HepG2 (cell line): ENCODE results near the gene EWSR1. TPM values are rescaled to one million over a fixed set of nuclear protein-coding genes. Genes with fewer than 3 reads are reported as not detected.
A peak's percentile ranks its signal among the peaks of the same experiment; 100 is the strongest.

Experiments
- ATAC-seq: fragments of 200-7000 bp; cut with Tn5 transposase; 3 replicates; pipeline ENCODE4 v1.9.1; 2020; ENCODE audit warnings: mild to moderate bottlenecking, moderate library complexity
- BruUV-seq: library from RNA; stranded (reverse); fragments of 400-500 nt; replicated peaks from 2 replicates; lab custom pipeline; 2021; lab: Mats Ljungman, UMichigan
- CTCF ChIA-PET: fragments of 300-600 bp; formaldehyde crosslinking; extraction: SDS; loops from one replicate; lab custom pipeline; 2021; ENCODE audit warnings: low total read pairs, inconsistent platforms, low intra/inter-chr PET ratio; lab: Yijun Ruan, JAX
- POLR2A ChIA-PET: fragments of 350-600 bp; sonication (Branson Sonifier 250); formaldehyde crosslinking; loops from one replicate; lab custom pipeline; 2020; ENCODE audit warnings: antibody characterized with exemption, inconsistent platforms; lab: Yijun Ruan, JAX
- DNase-seq: peaks from one replicate; pipeline ENCODE4 v3.0.0-alpha.2; 2015; ENCODE audit warnings: low spot score
- FAIRE-seq: peaks from 3 replicates; lab custom pipeline; 2011; peaks lifted over from hg19 to GRCh38; lab: Jason Lieb, UNC
- H2AFZ ChIP-seq: one replicate; pipeline ENCODE4 v1.6.1; 2011; ENCODE audit warnings: low read length, inconsistent platforms
- H3K27ac ChIP-seq: fragments of 300-600 bp; 3 replicates; pipeline ENCODE4 v1.8.0; 2011; ENCODE audit warnings: mixed run types, mild to moderate bottlenecking, mixed read lengths, low read length, inconsistent platforms; ENCODE audit not compliant: insufficient read depth; ENCODE audit errors: extremely low read length
- H3K27me3 ChIP-seq, 2 experiments: fragments of 200-600 bp in 1 of 2; 2 replicates in 1 of 2; 3 replicates in 1 of 2; pipeline versions ENCODE4 v1.6.0 to v1.8.0; 2011; ENCODE audit warnings: low read length in 2 of 2, mild to moderate bottlenecking in 2 of 2, moderate library complexity in 2 of 2, inconsistent platforms in 1 of 2; ENCODE audit not compliant: insufficient read depth in 2 of 2, control insufficient read depth in 1 of 2
- H3K36me3 ChIP-seq, 2 experiments: fragments of 200-600 bp in 1 of 2; replicated peaks in 1 of 2; 2 replicates in 1 of 2; 3 replicates in 1 of 2; pipeline versions ENCODE4 v1.5.1 to v1.8.0; 2011; ENCODE audit warnings: low read length in 2 of 2, inconsistent platforms in 1 of 2; ENCODE audit not compliant: insufficient read depth in 2 of 2, control insufficient read depth in 1 of 2
- H3K4me1 ChIP-seq: 2 replicates; pipeline ENCODE4 v1.5.1; 2012; ENCODE audit warnings: low read length, inconsistent platforms; ENCODE audit not compliant: insufficient read depth
- H3K4me2 ChIP-seq: 2 replicates; pipeline ENCODE4 v1.6.0; 2011; ENCODE audit warnings: low read depth, low read length, inconsistent platforms
- H3K4me3 ChIP-seq, 3 experiments: fragments of 200-600 bp in 1 of 3; sonication (generic), shearing (Covaris generic) in 1 of 3; replicated peaks in 1 of 3; 2 replicates each; pipeline ENCODE4 v1.5.1; 2011 to 2016; ENCODE audit warnings: low read length in 3 of 3, inconsistent platforms in 2 of 3, low read depth in 2 of 3, mild to moderate bottlenecking in 2 of 3, control low read depth in 1 of 3, mixed read lengths in 1 of 3; ENCODE audit not compliant: insufficient read depth in 1 of 3
- H3K79me2 ChIP-seq: one replicate; pipeline ENCODE4 v1.6.1; 2011; ENCODE audit warnings: low read length, inconsistent platforms; ENCODE audit not compliant: insufficient read depth
- H3K9ac ChIP-seq: 2 replicates; pipeline ENCODE4 v1.6.0; 2011; ENCODE audit warnings: mild to moderate bottlenecking, low read depth, low read length, inconsistent platforms; ENCODE audit not compliant: insufficient read depth
- H3K9me3 ChIP-seq: 2 replicates; pipeline ENCODE4 v1.5.1; 2012; ENCODE audit warnings: mild to moderate bottlenecking, low read length
- H4K20me1 ChIP-seq: 2 replicates; pipeline ENCODE4 v1.6.0; 2011; ENCODE audit warnings: inconsistent platforms, mild to moderate bottlenecking, low read length, moderate library complexity; ENCODE audit not compliant: insufficient read depth
- ELF3 ChIP-seq: IDR thresholded peaks from 2 replicates; pipeline ENCODE4 v1.6.1; 2016; ENCODE audit warnings: missing genetic modification reagents, missing compliant biosample characterization
- FOXJ3 ChIP-seq: sonication (generic); formaldehyde crosslinking; IDR thresholded peaks from 2 replicates; pipeline ENCODE4 v1.4.0; 2020; ENCODE audit warnings: missing genetic modification reagents, mild to moderate bottlenecking, borderline replicate concordance
- HNF4A ChIP-seq: sonication (generic); formaldehyde crosslinking; IDR thresholded peaks from 2 replicates; pipeline ENCODE4 v1.4.0; 2020; ENCODE audit warnings: missing genetic modification reagents
- HNRNPH1 ChIP-seq: fragments of 200-400 bp; formaldehyde crosslinking; optimal IDR thresholded peaks from 2 replicates; pipeline ENCODE3; 2017; ENCODE audit warnings: mild to moderate bottlenecking, low read depth, low read length
- PHF21A ChIP-seq: sonication (generic); formaldehyde crosslinking; IDR thresholded peaks from 2 replicates; pipeline ENCODE4 v1.5.0; 2020; ENCODE audit warnings: mild to moderate bottlenecking, missing genetic modification reagents
- SALL1 ChIP-seq: sonication (generic); formaldehyde crosslinking; IDR thresholded peaks from 2 replicates; pipeline ENCODE4 v1.8.0; 2022; ENCODE audit warnings: mild to moderate bottlenecking, missing genetic modification reagents
- TCF12 ChIP-seq, 2 experiments: fragments of 450-650 bp in 1 of 2; sonication (generic) in 1 of 2; formaldehyde crosslinking in 1 of 2; IDR thresholded peaks; 2 replicates each; pipeline versions ENCODE4 v1.6.1 to v1.8.0; 2017 to 2022; ENCODE audit warnings: antibody characterized with exemption in 1 of 2, mild to moderate bottlenecking in 1 of 2, missing genetic modification reagents in 1 of 2, moderate library complexity in 1 of 2
- ZBTB38 ChIP-seq: sonication (generic); formaldehyde crosslinking; IDR thresholded peaks from 2 replicates; pipeline ENCODE4 v1.5.1; 2020; ENCODE audit warnings: mild to moderate bottlenecking, missing genetic modification reagents
- ZNF232 ChIP-seq: sonication (generic); formaldehyde crosslinking; IDR thresholded peaks from 2 replicates; pipeline ENCODE4 v1.4.0; 2020; ENCODE audit warnings: missing genetic modification reagents, borderline replicate concordance
- ZNF543 ChIP-seq: sonication (generic); formaldehyde crosslinking; IDR thresholded peaks from 2 replicates; pipeline ENCODE4 v1.4.0; 2020; ENCODE audit warnings: mild to moderate bottlenecking, missing genetic modification reagents
- ZNF598 ChIP-seq: sonication (generic); formaldehyde crosslinking; IDR thresholded peaks from 2 replicates; pipeline ENCODE4 v1.5.1; 2020; ENCODE audit warnings: mild to moderate bottlenecking, missing genetic modification reagents, borderline replicate concordance
- ZNF605 ChIP-seq: sonication (generic); formaldehyde crosslinking; IDR thresholded peaks from 2 replicates; pipeline ENCODE4 v1.8.0; 2022; ENCODE audit warnings: mild to moderate bottlenecking, missing genetic modification reagents
- ZNF792 ChIP-seq: IDR thresholded peaks from 2 replicates; pipeline ENCODE4 v1.6.1; 2016
- WGBS: methylation state at CpG from one replicate; pipeline ENCODE4 v1.1.6; 2017; ENCODE audit warnings: low lambda C conversion rate; 5-methylcytosine and 5-hydroxymethylcytosine counted together
- in situ Hi-C: cut with HindIII; loops from 2 replicates; pipeline ENCODE4 v1.10.0; 2017; ENCODE audit warnings: low pct_unique_long_range_greater_than_20kb; ENCODE audit not compliant: extremely low pct_ligation_motif_present
- intact Hi-C: fragments of 100-400 bp; cut with micrococcal nuclease; formaldehyde crosslinking; loops from one replicate; pipeline ENCODE4 v1.10.0; 2022; ENCODE audit not compliant: unreplicated experiment
- polyA plus RNA-seq, 8 experiments: library from polyadenylated mRNA; depleted of rRNA in 3 of 8; stranded (reverse) in 7 of 8; unstranded in 1 of 8; fragments of >200 nt; fragmentation: Illumina TruSeq in 4 of 8; extraction: Trizol in 4 of 8; gene quantifications; 2 replicates each; pipeline versions ENCODE4 v1.2.1 to v1.2.3, GENCODE V29; 2011 to 2016; ENCODE audit warnings: low read depth in 4 of 8, missing spikeins in 1 of 8, mixed read lengths in 1 of 8; ENCODE audit not compliant: insufficient read depth in 1 of 8
- total RNA-seq, 5 experiments: library from RNA; depleted of rRNA; stranded (reverse); fragments of >200 nt; fragmentation: Illumina TruSeq; extraction: Trizol; gene quantifications; 2 replicates each; pipeline ENCODE4 v1.2.3, GENCODE V29; 2016; ENCODE audit warnings: low read depth in 1 of 5
- TF ChIP-seq, protein P1 (sequence below): sonication (generic); formaldehyde crosslinking; IDR thresholded peaks from 2 replicates; pipeline ENCODE4 v1.8.1; 2023; ENCODE audit warnings: mild to moderate bottlenecking, missing genetic modification reagents
- TF ChIP-seq, protein P2 (sequence below): sonication (generic); formaldehyde crosslinking; IDR thresholded peaks from 2 replicates; pipeline ENCODE4 v1.8.0; 2022; ENCODE audit warnings: missing genetic modification reagents, mild to moderate bottlenecking, borderline replicate concordance
- TF ChIP-seq, protein P3 (sequence below): sonication (generic); formaldehyde crosslinking; IDR thresholded peaks from 2 replicates; pipeline ENCODE4 v1.4.0; 2020; ENCODE audit warnings: mild to moderate bottlenecking, missing genetic modification reagents
- TF ChIP-seq, protein P4 (sequence below): IDR thresholded peaks from 2 replicates; pipeline ENCODE4 v1.6.1; 2016; ENCODE audit warnings: mild to moderate bottlenecking, missing biosample characterization, missing genetic modification reagents
- TF ChIP-seq, protein P5 (sequence below): IDR thresholded peaks from 2 replicates; pipeline ENCODE4 v1.6.1; 2016; ENCODE audit warnings: mild to moderate bottlenecking

The EWSR1 gene
- total and polyA plus RNA-seq, 2 of the 13 experiments (the other 11 are each of a cell fraction or from before 2014, with no cell fraction given) = 211 to 326 TPM

DNA sequence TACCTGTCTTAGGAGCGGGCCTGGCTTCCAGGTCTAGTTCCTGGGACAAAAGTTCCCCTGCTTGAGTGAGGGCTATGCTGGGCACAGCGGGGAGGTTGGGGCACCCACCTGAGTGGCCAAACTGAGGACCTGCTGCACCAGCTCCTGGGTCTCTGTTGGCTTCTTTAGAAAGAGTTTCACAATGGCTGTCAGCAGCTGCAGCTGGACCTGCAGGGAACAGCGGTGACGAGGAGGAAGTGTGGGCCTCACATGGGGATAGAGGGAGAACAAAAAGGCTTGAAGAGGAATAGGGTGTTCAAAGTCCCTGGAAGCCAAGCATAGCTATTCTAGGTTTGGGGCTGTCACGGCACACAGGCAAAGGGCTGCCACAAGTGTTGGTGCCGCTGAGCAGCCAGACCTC is 74.1 kb downstream of the EWSR1 start:
- intact Hi-C loops = no loop called here
- WGBS = 37% methylated on average over 6 of the region's 6 CpGs
- Histone ChIP-seq H3K4me3 (no peak overlapping the region; a peak in 1 of 6 replicates), H3K9me3 (no peaks in the 10 kb centered on the region), H3K4me1 (peaks cover 32% of the 10 kb centered on the region), H3K4me2 (peak overlapping the region; percentile 56), H3K79me2 (no peaks in the 10 kb centered on the region), H3K9ac (peak overlapping the region; percentile 38; the same call in 1 of the 2 replicates), H4K20me1 (no peaks in the 10 kb centered on the region), H3K27ac (peak overlapping the region; percentile 54), H2AFZ (no peak overlapping the region), H3K36me3 (peaks cover 18 to 43% of the 10 kb centered on the region in 2 experiments; a peak in 4 of 5 replicates), H3K27me3 (no peaks in the 10 kb centered on the region)
- CTCF ChIA-PET = no interaction called here
- DNase-seq = peak; percentile 44
- no peak; the same call in 1 of the 3 replicates for ATAC-seq
- FAIRE-seq = no peak
- in situ Hi-C loops = no loop called here
- POLR2A ChIA-PET = interaction anchor here (0.8 to 1.0 kb wide), 2 partner anchors 41 to 211 kb away, joined by 3 to 4 read pairs; partner anchors contain the start of gene THOC5
- no TSS peak for BruUV-seq
- TF ChIP-seq TCF12 (IDR thresholded peaks at IDR 0.05) (no peak), TCF12 (CRISPR knock-in tag; IDR thresholded peaks at IDR 0.05) (no peak), PHF21A (CRISPR knock-in tag) (no peak), SALL1 (CRISPR knock-in tag) (0 out of 2 replicates have a peak, but pooled peaks have one; percentile 2), FOXJ3 (CRISPR knock-in tag) (peak; percentile 27; the same call in 1 of the 2 replicates), HNF4A (0 out of 2 replicates have a peak, but pooled peaks have one; percentile 21), ZBTB38 (CRISPR knock-in tag) (peak; percentile 30; the same call in 1 of the 2 replicates), ZNF232 (CRISPR knock-in tag) (0 out of 2 replicates have a peak, but pooled peaks have one; percentile 26), ZNF792 (CRISPR knock-in tag) (no peak), ZNF605 (CRISPR knock-in tag) (0 out of 2 replicates have a peak, but pooled peaks have one; percentile 51), ELF3 (0 out of 2 replicates have a peak, but pooled peaks have one; percentile 37), HNRNPH1 (no peak), ZNF598 (0 out of 2 replicates have a peak, but pooled peaks have one; percentile 36), ZNF543 (CRISPR knock-in tag) (no peak)
- TF ChIP-seq, protein P1, sequence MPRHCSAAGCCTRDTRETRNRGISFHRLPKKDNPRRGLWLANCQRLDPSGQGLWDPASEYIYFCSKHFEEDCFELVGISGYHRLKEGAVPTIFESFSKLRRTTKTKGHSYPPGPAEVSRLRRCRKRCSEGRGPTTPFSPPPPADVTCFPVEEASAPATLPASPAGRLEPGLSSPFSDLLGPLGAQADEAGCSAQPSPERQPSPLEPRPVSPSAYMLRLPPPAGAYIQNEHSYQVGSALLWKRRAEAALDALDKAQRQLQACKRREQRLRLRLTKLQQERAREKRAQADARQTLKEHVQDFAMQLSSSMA (CRISPR knock-in tag) = no peak
- TF ChIP-seq, protein P2, sequence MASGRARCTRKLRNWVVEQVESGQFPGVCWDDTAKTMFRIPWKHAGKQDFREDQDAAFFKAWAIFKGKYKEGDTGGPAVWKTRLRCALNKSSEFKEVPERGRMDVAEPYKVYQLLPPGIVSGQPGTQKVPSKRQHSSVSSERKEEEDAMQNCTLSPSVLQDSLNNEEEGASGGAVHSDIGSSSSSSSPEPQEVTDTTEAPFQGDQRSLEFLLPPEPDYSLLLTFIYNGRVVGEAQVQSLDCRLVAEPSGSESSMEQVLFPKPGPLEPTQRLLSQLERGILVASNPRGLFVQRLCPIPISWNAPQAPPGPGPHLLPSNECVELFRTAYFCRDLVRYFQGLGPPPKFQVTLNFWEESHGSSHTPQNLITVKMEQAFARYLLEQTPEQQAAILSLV = peak; percentile 24; the same call in 1 of the 2 replicates
- TF ChIP-seq, protein P3, sequence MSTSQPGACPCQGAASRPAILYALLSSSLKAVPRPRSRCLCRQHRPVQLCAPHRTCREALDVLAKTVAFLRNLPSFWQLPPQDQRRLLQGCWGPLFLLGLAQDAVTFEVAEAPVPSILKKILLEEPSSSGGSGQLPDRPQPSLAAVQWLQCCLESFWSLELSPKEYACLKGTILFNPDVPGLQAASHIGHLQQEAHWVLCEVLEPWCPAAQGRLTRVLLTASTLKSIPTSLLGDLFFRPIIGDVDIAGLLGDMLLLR (CRISPR knock-in tag) = no peak
- TF ChIP-seq, protein P4, sequence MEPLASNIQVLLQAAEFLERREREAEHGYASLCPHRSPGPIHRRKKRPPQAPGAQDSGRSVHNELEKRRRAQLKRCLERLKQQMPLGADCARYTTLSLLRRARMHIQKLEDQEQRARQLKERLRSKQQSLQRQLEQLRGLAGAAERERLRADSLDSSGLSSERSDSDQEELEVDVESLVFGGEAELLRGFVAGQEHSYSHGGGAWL (CRISPR knock-in tag) = peak; percentile 14; the same call in 1 of the 2 replicates
- TF ChIP-seq, protein P5, sequence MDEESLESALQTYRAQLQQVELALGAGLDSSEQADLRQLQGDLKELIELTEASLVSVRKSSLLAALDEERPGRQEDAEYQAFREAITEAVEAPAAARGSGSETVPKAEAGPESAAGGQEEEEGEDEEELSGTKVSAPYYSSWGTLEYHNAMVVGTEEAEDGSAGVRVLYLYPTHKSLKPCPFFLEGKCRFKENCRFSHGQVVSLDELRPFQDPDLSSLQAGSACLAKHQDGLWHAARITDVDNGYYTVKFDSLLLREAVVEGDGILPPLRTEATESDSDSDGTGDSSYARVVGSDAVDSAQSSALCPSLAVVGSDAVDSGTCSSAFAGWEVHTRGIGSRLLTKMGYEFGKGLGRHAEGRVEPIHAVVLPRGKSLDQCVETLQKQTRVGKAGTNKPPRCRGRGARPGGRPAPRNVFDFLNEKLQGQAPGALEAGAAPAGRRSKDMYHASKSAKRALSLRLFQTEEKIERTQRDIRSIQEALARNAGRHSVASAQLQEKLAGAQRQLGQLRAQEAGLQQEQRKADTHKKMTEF (CRISPR knock-in tag) = 0 out of 2 replicates have a peak, but pooled peaks have one; percentile 20
